Measurements from ENCODE around the gene ASTL. TPM values are rescaled to one million over a fixed set of nuclear protein-coding genes. Genes with fewer than 3 reads are reported as not detected.
A peak's percentile ranks its signal among the peaks of the same experiment; 100 is the strongest.

ASTL gene
- total RNA-seq, 4 donors from 2014 or later: not detected

GRCh38 chr2:96169868-96170507 lies 31.7 kb upstream of the ASTL start:
- H3K27ac ChIP-seq: no peak overlapping the region
- ATAC-seq (no peak), DNase-seq (no peak)
- intact Hi-C loops (cut with DNase I; ENCODE audit: low total_unique reads): loop anchor here (10.0 kb wide), 2 partner anchors 145 to 175 kb away; partner anchors contain the start of gene ANKRD36C
- H3K9me3 ChIP-seq: no peaks in the 10 kb centered on the region
- H3K36me3 ChIP-seq: no peaks in the 10 kb centered on the region
- H3K27me3 ChIP-seq: no peaks in the 10 kb centered on the region
- in situ Hi-C loops (cut with MboI; ENCODE audit: low sequenced_read_pairs in 4 of 4): loop anchor here in 1 of 4 donors (10.0 kb wide), 1 partner anchor 145 kb away; no protein-coding TSS in a partner anchor
- no peak for TF ChIP-seq CTCF (IDR thresholded peaks at IDR 0.05 in 4 of 5, conservative IDR thresholded peaks at IDR 0.05 in 1 of 5)
- TF ChIP-seq POLR2A (IDR thresholded peaks at IDR 0.05): no peak
- no peak overlapping the region for H3K4me3 ChIP-seq
- H3K4me1 ChIP-seq: peaks cover 0 to 5% of the 10 kb centered on the region in 2 donors

GRCh38 chr2:96167407-96168013 lies 29.2 kb upstream of the ASTL start:
- DNase-seq (no peak), ATAC-seq (no peak)
- Histone ChIP-seq H3K4me3 (no peak overlapping the region), H3K27me3 (no peaks in the 10 kb centered on the region), H3K4me1 (no peaks in the 10 kb centered on the region), H3K27ac (no peak overlapping the region), H3K9me3 (no peaks in the 10 kb centered on the region), H3K36me3 (no peaks in the 10 kb centered on the region)
- intact Hi-C loops (cut with DNase I; ENCODE audit: low total_unique reads) (no loop called here), in situ Hi-C loops (cut with MboI; ENCODE audit: low sequenced_read_pairs in 4 of 4) (no loop called here)
- TF ChIP-seq POLR2A (IDR thresholded peaks at IDR 0.05) (no peak), CTCF (IDR thresholded peaks at IDR 0.05 in 4 of 5, conservative IDR thresholded peaks at IDR 0.05 in 1 of 5) (no peak)

GRCh38 chr2:96164459-96165184 lies 26.3 kb upstream of the ASTL start:
- TF ChIP-seq POLR2A (IDR thresholded peaks at IDR 0.05) (no peak), CTCF (IDR thresholded peaks at IDR 0.05 in 4 of 5, conservative IDR thresholded peaks at IDR 0.05 in 1 of 5) (no peak)
- Histone ChIP-seq H3K27ac (no peak overlapping the region), H3K27me3 (no peaks in the 10 kb centered on the region), H3K9me3 (no peaks in the 10 kb centered on the region), H3K4me1 (no peaks in the 10 kb centered on the region), H3K36me3 (no peaks in the 10 kb centered on the region), H3K4me3 (no peak overlapping the region)
- DNase-seq (no peak), ATAC-seq (no peak)
- intact Hi-C loops (cut with DNase I; ENCODE audit: low total_unique reads): no loop called here
- in situ Hi-C loops (cut with MboI; ENCODE audit: low sequenced_read_pairs in 4 of 4): no loop called here

GRCh38 chr2:96163768-96164429 lies 25.6 kb upstream of the ASTL start:
- Histone ChIP-seq H3K4me1 (no peaks in the 10 kb centered on the region), H3K4me3 (no peak overlapping the region), H3K27me3 (no peaks in the 10 kb centered on the region), H3K9me3 (no peaks in the 10 kb centered on the region), H3K27ac (no peak overlapping the region), H3K36me3 (no peaks in the 10 kb centered on the region)
- intact Hi-C loops (cut with DNase I; ENCODE audit: low total_unique reads) (no loop called here), in situ Hi-C loops (cut with MboI; ENCODE audit: low sequenced_read_pairs in 4 of 4) (no loop called here)
- TF ChIP-seq CTCF (IDR thresholded peaks at IDR 0.05 in 4 of 5, conservative IDR thresholded peaks at IDR 0.05 in 1 of 5): no peak
- no peak for TF ChIP-seq POLR2A (IDR thresholded peaks at IDR 0.05)
- ATAC-seq (no peak), DNase-seq (peak in 1 of 2 donors; percentile 45)

Data from gastrocnemius medialis (tissue), 4 donors.